Neural cell (in vitro differentiated cells): ENCODE measurements around the gene SLC6A8. TPM values are rescaled to one million over a fixed set of nuclear protein-coding genes. Genes with fewer than 3 reads are reported as not detected.

Experiments
- H2AFZ ChIP-seq: fragments of 200-600, 300-800 bp; sonication (generic), shearing (Covaris generic); 2 replicates; pipeline ENCODE4 v1.6.0; 2014; ENCODE audit warnings: low read depth, mild to moderate bottlenecking, antibody characterized with exemption, low read length, moderate library complexity
- H3F3A ChIP-seq: fragments of 200-600 bp; shearing (Covaris generic); 2 replicates; pipeline ENCODE4 v1.6.1; 2016; ENCODE audit warnings: mild to moderate bottlenecking, moderate library complexity, mixed read lengths, antibody characterized with exemption, low read length; ENCODE audit not compliant: insufficient read depth, poor library complexity, severe bottlenecking
- H3K27ac ChIP-seq: fragments of 200-600, 300-800 bp; sonication (generic), shearing (Covaris generic); 2 replicates; pipeline ENCODE4 v1.5.1; 2014; ENCODE audit warnings: mild to moderate bottlenecking, low read length, moderate library complexity
- H3K27me3 ChIP-seq: fragments of 300-800, 200-600 bp; sonication (generic), shearing (Covaris generic); 2 replicates; pipeline ENCODE4 v1.6.0; 2014; ENCODE audit warnings: mild to moderate bottlenecking, low read depth, low read length, moderate library complexity; ENCODE audit not compliant: insufficient read depth
- H3K36me3 ChIP-seq: fragments of 300-800, 200-600 bp; sonication (generic), shearing (Covaris generic); 2 replicates; pipeline ENCODE4 v1.5.1; 2014; ENCODE audit warnings: mild to moderate bottlenecking, antibody characterized with exemption, low read length, moderate library complexity; ENCODE audit not compliant: insufficient read depth
- H3K4me2 ChIP-seq: fragments of 300-800, 200-600 bp; sonication (generic), shearing (Covaris generic); 2 replicates; pipeline ENCODE4 v1.6.0; 2014; ENCODE audit warnings: mild to moderate bottlenecking, low read length
- H3K4me3 ChIP-seq: fragments of 300-800, 200-600 bp; sonication (generic), shearing (Covaris generic); 2 replicates; pipeline ENCODE4 v1.5.1; 2014; ENCODE audit warnings: mild to moderate bottlenecking, low read length, moderate library complexity
- H3K79me2 ChIP-seq: fragments of 200-600 bp; shearing (Covaris generic); replicated peaks from 2 replicates; pipeline ENCODE4 v1.6.0; 2014; ENCODE audit warnings: mild to moderate bottlenecking, low read length, moderate library complexity; ENCODE audit not compliant: insufficient read depth
- H3K9ac ChIP-seq: fragments of 300-800, 200-600 bp; sonication (generic), shearing (Covaris generic); 2 replicates; pipeline ENCODE4 v1.6.1; 2016; ENCODE audit warnings: mild to moderate bottlenecking, low read length, mixed read lengths
- H3K9me2 ChIP-seq: fragments of 200-600 bp; shearing (Covaris generic); 2 replicates; pipeline ENCODE4 v1.6.1; 2016; ENCODE audit warnings: mild to moderate bottlenecking, low read length, mixed read lengths; ENCODE audit not compliant: insufficient read depth
- H3K9me3 ChIP-seq: fragments of 200-600, 300-800 bp; sonication (generic), shearing (Covaris generic); 2 replicates; pipeline ENCODE4 v1.6.1; 2016; ENCODE audit warnings: mild to moderate bottlenecking, mixed run types, low read length, moderate library complexity, mixed read lengths
- H4K20me1 ChIP-seq: fragments of 200-600 bp; shearing (Covaris generic); 2 replicates; pipeline ENCODE4 v1.6.1; 2016; ENCODE audit warnings: mild to moderate bottlenecking, mixed run types; ENCODE audit not compliant: insufficient read depth
- CTCF ChIP-seq: fragments of 450-650 bp; IDR thresholded peaks from 2 replicates; pipeline ENCODE4 v1.5.1; 2014; ENCODE audit warnings: antibody characterized with exemption, mild to moderate bottlenecking, moderate library complexity; ENCODE audit not compliant: poor library complexity, severe bottlenecking
- EP300 ChIP-seq: fragments of 450-650 bp; conservative IDR thresholded peaks from 2 replicates; pipeline ENCODE4 v1.6.1; 2014; ENCODE audit warnings: antibody characterized with exemption, mild to moderate bottlenecking, moderate library complexity; ENCODE audit not compliant: poor library complexity, severe bottlenecking
- EZH2 ChIP-seq: fragments of 200-600, 300-800 bp; shearing (Covaris generic), sonication (generic); IDR thresholded peaks from 2 replicates; pipeline ENCODE4 v1.6.1; 2014; ENCODE audit warnings: antibody characterized with exemption, low read length, borderline replicate concordance, mild to moderate bottlenecking; ENCODE audit not compliant: insufficient read depth, poor library complexity, severe bottlenecking
- MXI1 ChIP-seq: fragments of 450-650 bp; conservative IDR thresholded peaks from 2 replicates; pipeline ENCODE4 v1.6.1; 2014; ENCODE audit warnings: antibody characterized with exemption, mild to moderate bottlenecking; ENCODE audit not compliant: poor library complexity, severe bottlenecking
- POLR2AphosphoS5 ChIP-seq: IDR thresholded peaks from 2 replicates; pipeline ENCODE4 v1.6.1; 2012
- REST ChIP-seq: IDR thresholded peaks from 2 replicates; pipeline ENCODE4 v1.6.1; 2012; ENCODE audit warnings: borderline replicate concordance
- SMC3 ChIP-seq: fragments of 450-650 bp; conservative IDR thresholded peaks from 2 replicates; pipeline ENCODE4 v1.6.1; 2014; ENCODE audit warnings: antibody characterized with exemption, mild to moderate bottlenecking, moderate library complexity; ENCODE audit not compliant: poor library complexity
- TAF1 ChIP-seq: IDR thresholded peaks from 2 replicates; pipeline ENCODE4 v1.6.1; 2012; ENCODE audit warnings: low read depth
- polyA plus RNA-seq: library from polyadenylated mRNA; depleted of rRNA; stranded (reverse); fragments of >200 nt; gene quantifications from 2 replicates; pipeline ENCODE4 v1.2.3, GENCODE V29; 2014

SLC6A8 gene
- polyA plus RNA-seq, 1 donor from 2014 or later: 36.4 TPM

GRCh38 chrX:153684467-153685155 lies 3.1 kb upstream of the SLC6A8 start:
- peak overlapping the region; percentile 83 for H3K27ac ChIP-seq
- H3K79me2 ChIP-seq: peaks cover under 1% of the 10 kb centered on the region
- H3K27me3 ChIP-seq: no peaks in the 10 kb centered on the region
- H3K36me3 ChIP-seq: no peaks in the 10 kb centered on the region
- no peak overlapping the region for H2AFZ ChIP-seq
- no peaks in the 10 kb centered on the region for H3F3A ChIP-seq
- TF ChIP-seq CTCF (peak; percentile 19), EP300 (no peak), POLR2AphosphoS5 (peak; percentile 22)
- H4K20me1 ChIP-seq: peaks cover under 1% of the 10 kb centered on the region
- no peak overlapping the region for H3K4me2 ChIP-seq
- H3K9me3 ChIP-seq: no peaks in the 10 kb centered on the region
- H3K9ac ChIP-seq: peak overlapping the region; percentile 57
- peak overlapping the region; percentile 42 for H3K4me3 ChIP-seq
- no peaks in the 10 kb centered on the region for H3K9me2 ChIP-seq

GRCh38 chrX:153685156-153685536 lies 2.6 kb upstream of the SLC6A8 start:
- Histone ChIP-seq H3K4me3 (peak overlapping the region; percentile 42), H3K9me3 (no peaks in the 10 kb centered on the region), H2AFZ (no peak overlapping the region), H3K79me2 (peaks cover 6% of the 10 kb centered on the region), H3K9ac (peak overlapping the region; percentile 57), H3K27ac (peak overlapping the region; percentile 83), H3K36me3 (no peaks in the 10 kb centered on the region), H3F3A (no peaks in the 10 kb centered on the region), H3K27me3 (no peaks in the 10 kb centered on the region), H3K9me2 (no peaks in the 10 kb centered on the region), H3K4me2 (no peak overlapping the region), H4K20me1 (peaks cover 4% of the 10 kb centered on the region)
- TF ChIP-seq REST: no peak

GRCh38 chrX:153685751-153686696 lies 1.7 kb upstream of the SLC6A8 start:
- H3F3A ChIP-seq: no peaks in the 10 kb centered on the region
- no peaks in the 10 kb centered on the region for H3K9me3 ChIP-seq
- H3K9ac ChIP-seq: peak overlapping the region; percentile 85
- peaks cover 9% of the 10 kb centered on the region for H3K79me2 ChIP-seq
- H3K9me2 ChIP-seq: no peaks in the 10 kb centered on the region
- H3K27ac ChIP-seq: peak overlapping the region; percentile 83
- no peaks in the 10 kb centered on the region for H3K36me3 ChIP-seq
- H3K4me2 ChIP-seq: no peak overlapping the region
- no peaks in the 10 kb centered on the region for H3K27me3 ChIP-seq
- peaks cover 4% of the 10 kb centered on the region for H4K20me1 ChIP-seq
- no peak overlapping the region for H2AFZ ChIP-seq
- no peak overlapping the region for H3K4me3 ChIP-seq
- no peak for TF ChIP-seq CTCF
- TF ChIP-seq TAF1: no peak
- no peak for TF ChIP-seq REST
- TF ChIP-seq MXI1: no peak
- no peak for TF ChIP-seq EZH2
- TF ChIP-seq POLR2AphosphoS5: no peak
- no peak for TF ChIP-seq EP300
- TF ChIP-seq SMC3: no peak
